Endometrium (tissue), 2 donors: ENCODE measurements around the gene CSRP1.
"Not testable (repeated sequence)": the region's sequence is repeated elsewhere in the genome, so short reads cannot be mapped to it uniquely, and the experiment has no call there.

Experiments
- FAIRE-seq: peaks from 2 replicates; lab custom pipeline; 2012; peaks lifted over from hg19 to GRCh38; lab: Jason Lieb, UNC
- donor health status: control.
- donor health status: control.

The CSRP1 gene

GRCh38 chr1:201537891-201538611 lies 31.1 kb upstream of the CSRP1 start:
- FAIRE-seq = no peak

DNA sequence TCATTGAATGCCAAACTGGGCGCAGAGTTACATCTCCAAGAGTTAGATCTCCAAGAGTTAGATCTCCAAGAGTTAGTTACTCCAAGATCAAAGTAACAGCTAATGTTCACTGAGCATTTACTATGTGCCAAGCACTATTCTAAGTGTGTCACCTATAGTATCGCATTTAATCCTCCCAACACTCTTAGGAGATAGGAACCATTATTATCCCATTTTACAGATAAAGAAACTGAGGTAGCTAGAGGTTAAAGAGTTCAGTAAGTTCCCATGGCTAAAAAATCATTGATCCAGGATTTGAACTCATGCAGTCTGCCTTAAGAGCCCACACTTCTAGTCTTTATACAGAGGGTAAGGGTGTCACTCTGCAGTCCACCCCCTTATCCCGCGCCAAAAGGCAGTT lies 30.5 kb upstream of the CSRP1 start:
- FAIRE-seq = no peak

- no peak for FAIRE-seq
Observed at GRCh38 chr1:201537028-201537427, 30.1 kb upstream of the CSRP1 start.

DNA sequence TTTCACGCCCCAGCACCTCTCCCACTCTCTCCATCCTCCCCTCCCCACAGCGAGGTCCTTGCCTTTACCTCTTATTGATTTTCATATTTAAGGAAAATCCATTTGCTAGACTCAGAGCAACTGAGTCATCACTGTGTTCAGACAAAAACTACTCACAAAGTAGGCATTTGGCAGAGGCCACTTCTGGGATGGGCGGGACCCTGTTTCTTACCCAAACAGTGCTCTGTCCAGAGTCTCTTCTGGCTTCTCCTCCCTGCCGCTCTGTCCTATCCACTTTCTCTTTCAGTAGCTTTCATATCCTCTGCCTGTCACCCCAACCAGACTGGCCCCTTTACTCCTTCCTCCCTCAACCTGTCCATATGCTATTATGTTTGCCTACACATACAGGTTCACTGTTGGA lies 29.6 kb upstream of the CSRP1 start:
- no peak for FAIRE-seq

DNA sequence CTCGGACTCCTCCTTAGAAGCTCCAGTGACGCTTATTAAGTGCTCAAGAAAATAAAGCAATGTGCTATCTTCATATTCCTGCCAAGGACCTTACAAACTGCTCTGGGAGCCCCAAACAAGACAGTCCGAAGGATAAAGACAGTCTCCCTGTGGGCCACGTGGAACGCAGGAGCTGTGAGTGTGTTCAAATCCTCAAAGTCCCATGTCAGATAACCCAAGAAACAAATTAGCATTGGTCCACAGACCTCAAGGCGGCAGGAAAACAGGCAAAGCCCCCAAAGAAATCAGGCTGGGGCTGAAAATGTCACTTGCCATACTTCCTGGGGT lies 29.0 kb upstream of the CSRP1 start:
- no peak for FAIRE-seq

DNA sequence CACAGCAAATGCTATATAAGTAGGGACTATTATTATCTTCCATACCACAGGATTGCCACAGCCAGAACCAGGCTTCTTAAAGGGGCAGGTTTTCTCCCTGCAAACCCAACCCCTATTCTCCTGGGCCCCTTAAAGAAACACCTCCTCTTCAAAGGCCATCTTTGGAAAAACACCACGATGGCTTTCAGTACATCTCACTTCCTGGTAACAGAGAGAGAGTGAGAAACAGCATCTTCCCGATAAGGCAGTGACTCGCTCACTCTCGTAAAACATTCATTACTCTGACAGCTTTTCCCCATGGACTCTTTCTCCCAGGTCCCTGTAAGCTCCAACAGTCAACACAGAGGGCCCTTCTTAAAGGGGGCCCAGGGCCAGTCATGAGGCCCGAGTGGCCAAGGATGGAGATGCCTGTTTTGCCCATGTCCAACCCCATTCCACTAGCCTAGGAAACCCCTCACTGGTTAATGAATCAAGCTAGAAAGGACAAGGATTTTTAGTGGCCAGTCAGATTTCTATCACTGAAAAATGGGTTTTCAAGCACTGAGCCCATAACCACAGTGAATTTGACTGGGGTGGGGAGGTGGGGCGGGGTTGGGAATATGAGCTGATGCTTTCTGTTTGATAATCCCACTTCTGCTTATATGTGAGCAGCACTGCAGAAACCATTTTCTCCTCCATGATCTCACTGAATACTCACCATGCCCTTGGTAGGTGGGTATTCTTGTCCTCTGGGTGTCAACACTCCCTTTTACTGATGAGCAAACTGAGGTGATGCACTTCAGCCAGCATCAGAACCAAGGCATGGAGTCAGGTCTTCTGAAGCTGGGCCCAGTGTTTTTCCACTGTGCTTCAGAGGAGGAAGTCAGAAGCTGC lies 28.4 kb upstream of the CSRP1 start:
- no peak for FAIRE-seq

GRCh38 chr1:201533836-201534235 lies 26.9 kb upstream of the CSRP1 start:
- FAIRE-seq = no peak

DNA sequence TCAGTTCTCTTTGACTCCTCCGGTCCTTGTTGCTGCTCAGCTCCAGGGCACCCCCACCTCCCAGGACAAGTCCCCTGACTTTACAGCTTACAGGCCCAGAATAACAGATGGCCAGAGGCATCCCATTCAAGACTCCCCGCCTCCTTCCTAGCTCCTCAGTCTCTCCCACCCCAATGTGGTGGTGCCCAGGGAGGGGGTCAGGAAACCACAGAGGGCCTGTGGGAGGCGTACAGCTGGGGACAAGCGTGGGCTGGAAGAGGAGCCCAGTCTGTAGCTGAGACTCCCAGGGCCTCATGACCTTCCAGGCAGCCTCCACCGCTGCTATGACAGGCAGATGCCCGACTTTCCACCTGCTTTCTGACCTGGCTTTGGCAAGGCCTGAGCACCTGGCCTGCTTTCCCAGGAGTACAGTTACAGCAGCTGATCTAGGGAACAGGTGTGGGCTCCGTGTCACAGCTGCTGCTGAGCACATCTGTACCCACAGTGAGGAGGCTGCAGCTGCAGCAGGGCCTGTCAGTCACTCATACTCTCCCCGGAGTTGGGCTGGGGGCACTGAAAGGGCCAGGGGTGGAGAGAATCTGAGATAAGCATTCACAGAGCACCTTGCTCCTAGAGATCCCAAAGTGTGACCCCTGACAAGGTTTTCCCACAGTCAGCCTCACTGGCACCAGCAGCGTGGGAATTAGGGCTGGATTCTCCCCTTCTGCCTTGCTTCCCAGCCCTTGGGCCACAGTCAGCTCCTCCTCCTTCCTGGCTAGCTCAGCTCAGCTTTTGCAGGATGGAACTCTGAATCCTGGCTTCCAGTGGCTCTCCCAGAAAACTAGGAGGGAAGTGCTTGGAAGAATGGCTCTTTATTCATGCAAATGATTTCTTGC lies 24.9 kb upstream of the CSRP1 start:
- no peak for FAIRE-seq

GRCh38 chr1:201530741-201531531 lies 24.0 kb upstream of the CSRP1 start:
- FAIRE-seq = no peak

GRCh38 chr1:201528631-201529252 lies 21.8 kb upstream of the CSRP1 start:
- FAIRE-seq = no peak

- FAIRE-seq = no peak
Observed at GRCh38 chr1:201527879-201528278, 21.0 kb upstream of the CSRP1 start.

GRCh38 chr1:201525193-201525778 lies 18.4 kb upstream of the CSRP1 start:
- FAIRE-seq = no peak

DNA sequence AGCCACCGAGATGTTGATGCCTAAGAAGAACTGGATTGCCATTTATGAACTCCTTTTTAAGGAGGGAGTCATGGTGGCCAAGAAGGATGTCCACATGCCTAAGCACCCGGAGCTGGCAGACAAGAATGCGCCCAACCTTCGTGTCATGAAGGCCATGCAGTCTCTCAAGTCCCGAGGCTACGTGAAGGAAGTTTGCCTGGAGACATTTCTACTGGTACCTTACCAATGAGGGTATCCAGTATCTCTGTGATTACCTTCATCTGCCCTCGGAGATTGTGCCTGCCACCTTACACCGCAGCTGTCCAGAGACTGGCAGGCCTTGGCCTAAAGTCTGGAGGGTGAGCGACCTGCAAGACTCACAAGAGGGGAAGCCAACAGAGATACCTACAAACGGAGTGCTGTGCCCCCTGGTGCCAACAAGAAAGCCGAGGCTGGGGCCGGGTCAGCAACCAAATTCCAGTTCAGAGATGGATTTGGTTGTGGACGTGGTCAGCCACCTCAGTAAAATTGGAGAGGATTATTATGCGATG lies 13.2 kb upstream of the CSRP1 start:
- not testable (repeated sequence) for FAIRE-seq

DNA sequence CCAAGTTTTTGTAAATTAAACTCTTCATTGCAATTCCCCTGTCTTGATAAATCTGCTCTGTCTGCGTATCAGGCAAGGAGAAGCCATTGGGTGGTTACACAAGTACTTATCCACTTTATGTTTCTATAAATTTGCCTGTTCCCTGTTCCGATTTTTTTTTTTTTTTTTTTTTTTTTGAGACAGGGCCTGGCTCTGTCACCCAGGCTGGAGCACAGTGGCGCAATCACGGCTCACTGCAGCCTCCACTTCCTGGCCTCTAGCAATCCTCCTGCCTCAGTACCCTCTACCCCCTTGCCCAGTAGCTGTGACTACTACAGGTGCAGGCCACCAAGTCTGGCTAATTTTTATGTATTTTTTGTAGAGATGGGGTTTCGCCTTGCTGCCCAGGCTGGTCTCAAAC lies 11.1 kb upstream of the CSRP1 start:
- FAIRE-seq = no peak

DNA sequence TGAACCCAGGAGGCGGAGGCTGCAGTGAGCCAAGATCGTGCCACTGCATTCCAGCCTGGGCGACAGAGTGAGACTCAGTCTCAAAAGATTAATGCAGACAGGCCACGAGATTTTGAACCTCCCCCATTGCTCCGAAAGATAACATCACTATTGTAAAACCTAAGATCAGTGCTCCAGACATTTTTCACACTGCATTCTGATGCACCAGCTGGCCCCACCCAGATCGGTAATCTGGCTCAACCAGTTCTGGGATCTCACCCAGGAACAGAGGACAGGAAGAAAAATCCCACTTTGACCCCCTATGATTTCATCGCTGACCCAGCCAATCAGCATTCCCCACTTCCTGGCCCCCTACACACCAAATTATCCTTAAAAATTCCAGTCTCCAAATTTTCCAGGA lies 10.7 kb upstream of the CSRP1 start:
- FAIRE-seq = no peak

- FAIRE-seq = no peak
Observed at GRCh38 chr1:201516511-201517127, 9.7 kb upstream of the CSRP1 start.

DNA sequence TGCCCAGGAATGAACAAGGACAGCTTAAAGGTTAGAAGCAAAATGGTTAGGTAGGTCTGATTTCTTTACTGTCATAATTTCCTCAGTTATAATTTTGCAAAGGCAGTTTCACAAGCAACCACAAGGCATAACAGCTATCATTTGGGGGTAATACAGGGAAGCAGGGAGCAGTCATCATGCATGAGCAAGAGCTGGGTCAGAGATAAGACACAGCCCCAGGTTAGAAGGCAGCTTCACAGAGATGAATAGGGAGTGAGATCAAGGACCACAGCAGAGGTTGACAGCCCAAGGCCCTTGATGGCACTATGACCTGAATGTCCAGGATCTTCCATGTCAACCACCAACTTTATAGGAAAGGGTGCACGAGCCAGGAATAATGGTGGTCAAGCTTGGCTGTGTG lies 9.0 kb upstream of the CSRP1 start:
- FAIRE-seq = no peak

DNA sequence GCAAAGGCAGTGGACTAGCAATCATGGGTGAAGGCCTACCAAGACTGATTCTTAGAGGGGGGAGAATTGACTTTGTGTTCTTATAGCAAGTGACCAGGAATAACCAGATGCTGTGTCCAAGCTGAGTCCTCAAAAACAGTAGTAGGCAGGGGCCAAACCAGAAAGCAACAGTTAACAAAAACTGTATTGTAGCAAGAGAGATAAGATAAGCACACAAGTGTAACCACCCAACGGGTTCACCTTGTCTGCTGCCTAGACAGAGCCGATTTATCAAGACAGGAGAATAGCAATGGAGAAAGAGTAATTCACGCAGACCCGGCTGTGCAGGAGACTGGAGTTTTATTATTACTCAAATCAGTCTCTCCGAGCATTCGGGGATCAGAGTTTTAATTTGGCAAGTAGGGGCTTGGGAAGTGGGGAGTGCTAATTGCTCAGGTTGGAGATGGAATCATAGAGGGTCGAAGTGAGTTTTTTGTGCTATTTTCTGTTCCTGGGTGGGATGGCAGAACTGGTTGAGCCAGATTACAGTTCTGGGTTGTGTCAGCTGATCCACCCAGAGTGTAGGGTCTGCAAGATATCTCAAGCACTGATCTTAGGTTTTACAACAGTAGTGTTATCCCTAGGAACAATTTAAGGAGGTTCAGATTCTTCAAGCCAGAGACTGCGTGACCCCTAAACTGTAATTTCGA lies 8.3 kb upstream of the CSRP1 start:
- FAIRE-seq = no peak

- no peak for FAIRE-seq
Observed at GRCh38 chr1:201514466-201514865, 7.5 kb upstream of the CSRP1 start.
